Dermis blood vessel endothelial cell (primary cell): ENCODE results near the gene UBE4A. TPM values are rescaled to one million over a fixed set of nuclear protein-coding genes. Genes with fewer than 3 reads are reported as not detected.

Source experiments
- DNase-seq: peaks from one replicate; pipeline ENCODE4 v3.0.0; 2010
- total RNA-seq: library from RNA; depleted of rRNA; stranded (reverse); fragments of >200 nt; gene quantifications from 2 replicates; pipeline ENCODE4 v1.2.3, GENCODE V29; 2014

UBE4A gene, protein sequence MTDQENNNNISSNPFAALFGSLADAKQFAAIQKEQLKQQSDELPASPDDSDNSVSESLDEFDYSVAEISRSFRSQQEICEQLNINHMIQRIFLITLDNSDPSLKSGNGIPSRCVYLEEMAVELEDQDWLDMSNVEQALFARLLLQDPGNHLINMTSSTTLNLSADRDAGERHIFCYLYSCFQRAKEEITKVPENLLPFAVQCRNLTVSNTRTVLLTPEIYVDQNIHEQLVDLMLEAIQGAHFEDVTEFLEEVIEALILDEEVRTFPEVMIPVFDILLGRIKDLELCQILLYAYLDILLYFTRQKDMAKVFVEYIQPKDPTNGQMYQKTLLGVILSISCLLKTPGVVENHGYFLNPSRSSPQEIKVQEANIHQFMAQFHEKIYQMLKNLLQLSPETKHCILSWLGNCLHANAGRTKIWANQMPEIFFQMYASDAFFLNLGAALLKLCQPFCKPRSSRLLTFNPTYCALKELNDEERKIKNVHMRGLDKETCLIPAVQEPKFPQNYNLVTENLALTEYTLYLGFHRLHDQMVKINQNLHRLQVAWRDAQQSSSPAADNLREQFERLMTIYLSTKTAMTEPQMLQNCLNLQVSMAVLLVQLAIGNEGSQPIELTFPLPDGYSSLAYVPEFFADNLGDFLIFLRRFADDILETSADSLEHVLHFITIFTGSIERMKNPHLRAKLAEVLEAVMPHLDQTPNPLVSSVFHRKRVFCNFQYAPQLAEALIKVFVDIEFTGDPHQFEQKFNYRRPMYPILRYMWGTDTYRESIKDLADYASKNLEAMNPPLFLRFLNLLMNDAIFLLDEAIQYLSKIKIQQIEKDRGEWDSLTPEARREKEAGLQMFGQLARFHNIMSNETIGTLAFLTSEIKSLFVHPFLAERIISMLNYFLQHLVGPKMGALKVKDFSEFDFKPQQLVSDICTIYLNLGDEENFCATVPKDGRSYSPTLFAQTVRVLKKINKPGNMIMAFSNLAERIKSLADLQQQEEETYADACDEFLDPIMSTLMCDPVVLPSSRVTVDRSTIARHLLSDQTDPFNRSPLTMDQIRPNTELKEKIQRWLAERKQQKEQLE
- total RNA-seq, result 32.5 and 43.3 TPM in 2 replicates

DNA sequence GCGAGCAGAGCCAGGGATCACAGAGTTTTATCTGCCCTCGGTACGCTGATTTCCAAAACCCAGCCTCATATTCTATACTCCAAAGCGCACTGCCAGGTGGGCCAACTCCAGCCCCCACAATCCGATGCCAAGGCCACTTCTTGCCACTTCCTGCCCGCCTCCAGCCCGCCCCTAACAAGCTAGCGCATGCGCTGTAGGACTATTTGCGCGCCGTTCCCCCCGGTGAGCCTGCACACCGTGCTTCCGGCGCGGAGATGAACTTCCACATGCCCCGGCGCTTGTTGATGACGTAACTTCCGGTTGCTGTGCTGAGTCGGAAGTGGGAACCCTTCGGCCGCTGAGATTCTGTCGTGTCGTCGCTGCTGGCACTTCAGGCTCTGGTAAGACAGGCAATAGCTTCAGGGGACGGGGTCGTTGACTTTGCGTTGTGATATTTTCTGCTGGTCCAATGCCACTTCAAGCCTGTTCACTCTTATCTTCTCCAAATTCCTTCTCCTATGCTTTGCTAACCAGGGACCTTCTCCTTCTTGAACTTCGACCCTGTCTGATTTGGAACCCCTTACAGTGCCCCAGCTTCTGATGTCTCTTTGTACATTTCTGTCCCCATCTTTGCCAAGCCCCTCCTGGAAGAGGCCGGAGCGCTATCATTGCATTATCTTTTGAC is at the start of gene UBE4A:
Gene UBE4A, plus strand, starts transcription at position 306 of the 664 bp plus-strand sequence. CDS start 5,481 bp downstream, outside the sequence.
- DNase-seq, result peak; percentile 96

DNA sequence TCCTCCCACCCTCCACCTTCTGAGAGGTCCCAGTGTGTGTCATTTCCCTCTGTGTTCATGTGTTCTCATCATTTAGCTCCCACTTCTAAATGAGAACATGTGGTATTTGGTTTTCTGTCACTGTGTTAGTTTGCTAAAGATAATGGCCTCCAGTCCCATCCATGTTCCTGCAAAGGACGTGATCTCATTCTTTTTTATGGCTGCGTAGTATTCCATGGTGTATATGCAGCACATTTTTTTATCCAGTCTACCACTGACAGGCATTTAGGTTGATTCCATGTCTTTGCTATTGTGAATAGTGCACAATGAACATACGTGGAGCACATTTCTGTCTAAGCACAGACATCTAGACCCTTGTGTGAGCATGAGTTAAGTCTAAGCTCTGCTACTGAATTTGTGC is 49.1 kb upstream of the UBE4A start:
- DNase-seq, result no peak

DNA sequence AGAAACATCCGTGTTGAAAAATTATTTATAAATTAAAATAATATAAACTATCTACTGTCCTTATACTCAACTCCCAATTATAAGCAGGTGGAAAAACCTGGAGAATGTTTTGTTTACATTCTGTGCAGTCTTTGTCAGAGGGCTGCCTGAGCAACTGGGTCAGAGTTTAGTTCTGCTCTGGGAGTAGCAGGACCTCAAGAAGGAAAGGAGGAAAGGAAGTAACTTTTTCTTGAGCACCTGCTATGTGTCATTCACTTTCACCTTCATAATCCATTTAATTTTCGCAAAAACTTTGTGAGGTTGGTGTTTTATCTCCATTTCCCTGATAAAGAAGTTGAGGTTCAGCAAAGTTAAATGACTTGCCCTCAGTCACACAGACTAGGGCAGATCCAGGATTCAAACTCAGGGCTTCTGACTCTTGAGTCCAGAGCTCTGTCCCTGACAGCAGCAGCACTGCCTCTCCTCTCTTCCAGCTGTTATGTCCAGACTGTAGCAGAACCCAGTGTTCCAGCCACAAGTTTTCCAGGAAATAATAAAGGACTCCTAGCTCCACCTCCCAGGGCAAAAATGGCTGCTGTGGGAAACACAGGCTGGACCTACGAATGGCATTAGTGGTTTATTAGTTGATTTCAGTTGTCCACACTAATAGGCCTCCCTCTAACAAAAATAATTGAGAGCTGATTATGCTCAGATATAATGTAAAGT is 48.5 kb upstream of the UBE4A start:
- peak; percentile 15 for DNase-seq

DNA sequence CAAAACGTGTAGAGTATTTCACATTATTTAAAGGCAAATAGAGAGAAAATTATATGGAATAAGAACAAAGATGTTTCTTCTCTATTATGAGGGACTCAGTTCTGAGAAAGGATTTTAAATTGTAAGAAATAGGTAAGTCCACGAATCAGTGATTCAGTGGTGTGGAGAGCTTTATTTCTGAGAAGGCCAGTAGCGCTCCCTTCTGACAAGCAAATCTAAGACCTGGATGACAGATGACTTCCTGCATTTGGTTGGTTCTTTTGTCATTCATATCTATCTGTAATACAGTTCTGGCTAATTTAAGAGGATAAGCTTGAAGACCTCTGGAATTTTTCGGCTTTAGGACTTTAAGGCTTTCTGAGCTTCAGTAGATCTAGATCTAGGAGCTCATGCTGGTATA is 47.9 kb upstream of the UBE4A start:
- no peak for DNase-seq

DNA sequence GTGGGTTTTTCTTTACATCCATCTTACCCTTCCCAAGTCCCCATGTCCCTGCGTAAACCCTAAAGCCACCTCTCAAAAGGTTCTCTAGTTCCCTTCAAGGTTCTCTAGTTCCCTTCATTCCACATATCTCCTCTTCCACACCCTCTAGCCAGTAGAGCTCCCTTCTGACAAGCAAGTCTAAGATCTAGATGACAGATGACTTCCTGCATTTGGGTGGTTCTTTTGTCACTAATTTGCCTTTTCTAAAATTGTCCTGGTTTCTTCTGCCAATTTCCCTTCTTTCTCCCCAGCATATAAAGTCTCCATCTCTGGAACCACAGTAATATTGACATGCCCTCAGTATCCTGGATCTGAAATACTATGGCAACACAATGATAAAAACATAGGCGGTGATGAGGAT is 47.1 kb upstream of the UBE4A start:
- DNase-seq, result no peak

DNA sequence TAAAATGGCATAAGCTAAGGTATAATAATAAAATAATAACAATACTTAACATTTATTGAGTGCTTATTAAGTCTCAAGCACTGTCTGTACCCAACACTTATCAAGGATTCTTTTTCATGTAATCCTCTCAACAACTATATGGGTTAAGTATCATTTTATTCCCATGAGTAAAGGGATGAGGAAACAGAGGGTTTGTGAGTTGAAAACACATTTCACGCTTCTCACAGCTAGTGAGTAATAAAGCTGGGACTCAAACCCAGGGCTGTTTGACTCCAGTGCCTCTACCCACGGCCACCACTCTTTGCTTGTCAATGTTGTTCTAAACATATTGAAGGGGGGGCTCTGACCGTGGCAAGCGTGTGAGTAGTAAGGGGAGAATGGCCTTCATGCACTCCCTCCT is 46.2 kb upstream of the UBE4A start:
- no peak for DNase-seq

DNA sequence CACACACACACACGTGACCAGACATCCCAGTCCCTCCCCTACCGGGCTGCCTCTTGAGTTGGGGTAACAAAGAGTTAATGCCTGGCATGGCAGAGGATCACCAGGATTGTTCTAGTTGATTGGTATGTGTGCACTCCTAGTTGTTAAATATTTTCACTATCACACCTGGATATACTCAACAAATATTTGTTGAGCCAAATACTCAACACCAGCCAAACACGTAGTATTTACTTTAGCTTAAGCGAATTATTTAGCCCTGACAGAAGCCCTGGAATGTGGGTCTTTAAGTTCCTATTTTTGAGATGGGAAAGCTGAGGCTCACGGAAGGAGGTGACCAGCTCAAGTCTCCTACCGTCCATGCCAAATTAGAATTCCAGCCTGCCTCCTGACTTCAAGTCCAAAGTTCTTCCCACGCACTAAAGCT is 44.4 kb upstream of the UBE4A start:
- DNase-seq, result no peak

DNA sequence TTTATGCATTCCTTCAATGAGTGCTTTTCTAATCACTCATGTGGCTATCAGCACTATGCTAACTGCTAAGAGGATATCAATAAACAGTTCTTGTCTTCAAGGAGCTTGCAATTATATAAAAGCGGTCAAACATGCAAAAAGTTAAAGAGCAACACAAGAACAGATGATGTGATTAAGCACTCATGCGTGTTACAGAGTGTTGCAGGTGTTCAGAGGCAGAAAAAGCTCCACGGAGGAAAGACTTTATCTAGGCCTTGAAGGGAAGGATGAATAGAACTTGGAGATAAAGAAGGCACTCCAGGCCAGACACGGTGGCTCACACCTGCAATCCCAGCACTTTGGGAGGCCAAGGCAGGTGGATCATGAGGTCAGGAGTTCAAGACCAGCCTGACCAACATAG is 41.3 kb upstream of the UBE4A start:
- DNase-seq, result no peak

DNA sequence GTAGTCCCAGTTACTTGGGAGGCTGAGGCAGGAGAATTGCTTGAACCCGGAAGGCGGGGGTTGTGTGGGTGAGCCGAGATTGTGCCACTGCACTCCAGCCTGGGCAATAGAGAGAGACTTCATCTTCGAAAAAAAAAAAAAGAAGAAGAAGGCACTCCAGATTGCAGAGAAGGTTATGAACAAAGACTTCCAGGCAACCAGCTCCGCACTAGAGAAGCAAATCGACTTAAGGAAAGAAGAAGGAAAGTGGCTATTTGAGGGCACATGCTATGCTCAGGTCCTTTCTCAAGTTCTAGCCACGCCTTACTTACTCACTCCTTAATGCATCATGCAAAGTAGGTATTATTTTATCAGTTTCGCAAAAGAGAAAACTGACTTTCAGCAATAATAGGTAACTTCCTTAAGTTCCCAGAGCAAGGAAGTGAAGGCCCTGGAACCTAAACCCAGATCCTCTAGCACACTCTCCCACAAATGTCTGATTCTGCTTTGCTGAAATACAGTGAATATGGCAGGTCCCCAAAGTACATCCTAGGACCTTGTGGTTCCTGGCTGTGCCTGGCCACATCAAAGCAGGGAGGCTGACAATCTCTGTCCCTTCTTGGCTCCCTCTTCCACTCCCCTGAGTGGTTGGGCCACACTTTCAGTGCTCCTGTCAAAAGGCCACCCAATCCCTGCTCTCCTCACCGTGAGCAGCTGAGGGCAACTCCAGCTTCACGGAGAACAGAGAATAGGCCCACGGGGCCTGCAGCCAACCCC is 40.6 kb upstream of the UBE4A start:
- DNase-seq, result no peak

DNA sequence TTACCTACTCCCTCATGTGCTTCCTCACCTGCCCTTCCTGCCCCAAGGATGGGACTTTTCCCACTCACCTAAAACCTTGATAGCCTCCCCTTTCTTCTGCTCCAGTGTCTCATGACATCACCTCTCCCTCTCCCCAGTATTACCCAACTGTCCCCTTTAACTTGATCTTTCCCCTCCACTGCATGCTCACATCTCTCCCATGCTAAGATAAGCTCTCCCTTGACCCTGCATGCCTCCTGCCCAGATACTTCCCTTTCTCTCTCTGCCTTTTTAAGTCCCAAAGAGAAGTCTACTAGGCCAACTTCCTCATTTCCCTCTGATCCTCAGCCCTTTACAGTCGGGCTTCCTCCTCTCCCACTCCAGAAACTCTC is 40.1 kb upstream of the UBE4A start:
- DNase-seq, result no peak

DNA sequence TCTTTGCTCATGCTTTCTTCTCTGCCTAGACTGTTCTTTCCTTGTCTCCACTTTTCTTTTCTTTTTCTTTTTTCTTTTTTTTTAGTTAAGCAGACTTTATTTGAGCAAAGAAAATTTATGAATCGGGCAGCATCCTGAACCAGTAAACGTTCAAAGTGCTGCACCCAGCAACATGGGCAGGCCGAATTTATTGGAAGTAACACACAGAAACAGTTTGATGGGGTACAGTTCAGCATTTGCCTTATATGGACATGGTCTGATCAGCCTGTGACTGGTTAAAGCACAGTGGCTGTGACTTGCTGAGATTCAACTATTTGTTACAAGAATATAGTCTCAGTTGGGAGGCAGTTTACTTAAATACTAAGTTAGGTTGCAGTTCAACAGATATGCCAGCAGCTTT is 38.9 kb upstream of the UBE4A start:
- DNase-seq, result no peak

DNA sequence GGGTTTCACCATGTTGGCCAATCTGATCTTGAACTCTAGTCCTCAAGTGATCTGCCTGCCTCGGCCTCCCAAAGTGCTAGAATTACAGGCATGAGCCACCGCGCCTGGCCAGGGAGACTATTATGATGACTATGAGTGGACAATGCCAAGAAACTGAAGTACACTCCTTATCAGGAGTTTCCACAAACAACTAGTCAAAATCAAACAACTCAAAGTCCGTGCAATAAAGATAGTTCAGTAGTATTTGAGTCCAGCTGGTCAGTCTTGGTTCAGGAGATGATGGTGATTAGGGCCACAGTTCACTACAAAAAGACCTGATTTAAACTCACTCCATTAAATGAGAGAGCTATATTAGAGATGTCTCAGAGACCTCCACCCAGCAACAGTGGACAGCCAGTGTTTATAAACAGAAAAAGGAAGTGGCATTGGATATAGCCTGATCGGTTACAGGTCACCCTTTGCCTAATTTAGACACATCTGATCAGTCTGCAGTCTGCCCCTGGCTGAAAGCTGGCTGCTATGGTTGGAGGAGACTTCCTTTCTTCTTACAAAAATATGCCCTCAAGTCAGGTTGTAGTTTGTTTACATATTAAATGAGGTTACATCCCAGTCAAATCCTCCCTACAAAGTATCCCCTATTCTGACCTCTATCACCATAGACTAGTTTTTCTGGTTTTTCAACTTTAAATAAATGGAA is 37.9 kb upstream of the UBE4A start:
- no peak for DNase-seq

DNA sequence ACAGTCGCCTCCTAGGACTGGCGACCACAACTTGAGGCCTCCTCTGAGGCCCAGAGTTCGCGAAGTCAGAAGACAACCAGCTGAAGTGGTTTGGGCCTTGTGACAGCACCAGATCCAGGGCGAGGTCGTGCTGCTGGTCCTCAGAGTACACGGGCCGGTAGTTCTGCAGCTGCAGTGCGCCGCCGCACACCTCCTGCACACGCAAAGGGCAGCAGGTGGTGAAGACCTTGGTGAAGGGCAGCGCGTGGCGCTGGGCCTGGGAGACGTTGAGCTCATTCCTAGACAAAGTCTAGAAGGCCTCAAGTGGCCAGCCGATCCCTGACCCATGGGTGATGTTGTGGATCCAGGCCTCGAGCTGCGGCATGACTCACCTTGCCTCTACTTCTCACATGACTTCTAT is 36.7 kb upstream of the UBE4A start:
- no peak for DNase-seq

DNA sequence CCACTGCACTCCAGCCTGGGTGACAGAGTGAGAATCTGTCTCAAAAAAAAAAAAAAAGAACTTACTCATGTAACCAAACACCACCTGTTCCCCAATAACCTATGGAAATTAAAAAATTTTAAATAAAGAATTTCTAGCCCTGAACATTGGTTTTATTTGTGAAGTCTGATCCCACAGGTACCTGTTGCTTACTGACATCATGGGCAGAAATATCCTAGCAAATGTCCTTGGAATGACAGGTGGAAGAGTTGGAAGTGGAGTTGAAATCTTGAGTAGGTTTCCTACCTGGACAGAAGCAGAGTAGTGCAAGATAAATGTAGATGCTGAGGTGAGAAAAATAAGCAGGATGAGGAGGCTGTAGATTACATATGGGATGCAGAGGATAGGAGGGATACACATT is 34.1 kb upstream of the UBE4A start:
- DNase-seq, result no peak

DNA sequence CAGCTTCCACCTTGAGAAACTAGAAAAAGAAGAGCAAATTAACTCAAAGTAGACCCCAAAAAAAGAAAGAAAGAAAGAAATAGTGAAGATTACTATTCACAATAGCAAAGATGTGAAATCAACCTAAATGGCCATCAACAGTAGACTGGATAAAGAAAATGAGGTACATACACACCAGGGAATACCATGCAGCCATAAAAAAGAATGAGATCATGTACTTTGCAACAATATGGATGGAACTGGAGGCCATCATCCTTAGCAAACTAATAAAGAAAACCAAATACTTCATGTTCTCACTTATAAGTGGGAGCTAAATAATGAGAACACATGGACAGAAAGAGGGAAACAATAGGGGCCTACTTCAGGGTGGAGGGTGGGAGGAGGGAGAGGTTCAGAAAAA is 30.7 kb upstream of the UBE4A start:
- no peak for DNase-seq

DNA sequence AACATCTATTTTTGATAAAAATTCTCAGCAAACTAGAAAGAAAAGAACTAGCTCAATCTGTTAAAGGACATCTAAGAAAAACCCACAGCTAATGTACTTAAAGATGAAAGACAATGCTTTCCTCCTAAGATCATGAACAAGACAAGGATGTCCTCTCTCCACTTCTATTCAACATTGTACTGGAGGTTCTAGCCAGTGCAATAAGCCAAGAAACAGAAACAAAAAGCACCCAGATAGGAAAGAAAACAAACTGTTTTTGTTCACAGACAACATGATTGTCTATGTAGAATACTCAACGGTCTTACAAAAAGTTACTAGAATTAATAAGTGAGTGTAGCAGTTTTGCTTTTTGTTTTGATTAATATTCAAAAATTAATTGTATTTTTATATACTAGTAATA is 24.7 kb upstream of the UBE4A start:
- DNase-seq, result no peak

DNA sequence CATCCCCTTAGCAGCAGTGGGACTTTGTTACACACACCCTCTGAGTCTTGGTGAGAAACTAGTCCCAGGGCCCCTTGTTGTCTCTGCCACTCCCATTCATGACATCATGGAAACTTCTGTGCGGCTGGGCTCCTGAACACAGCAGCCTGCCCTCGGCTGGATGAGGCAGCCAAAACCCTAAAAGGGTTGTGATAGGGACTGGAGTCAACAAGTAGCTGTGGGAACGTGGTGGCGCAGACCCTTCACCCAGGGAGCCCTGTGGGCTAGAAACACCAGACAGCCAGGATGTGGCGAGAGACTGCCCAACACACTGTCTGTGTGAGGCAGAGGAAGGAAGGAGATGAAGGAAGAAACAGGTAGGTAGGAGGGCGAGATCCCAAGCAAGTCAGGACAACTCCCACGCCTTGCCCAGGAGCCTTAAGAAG is 20.8 kb upstream of the UBE4A start:
- DNase-seq, result peak; percentile 9

DNA sequence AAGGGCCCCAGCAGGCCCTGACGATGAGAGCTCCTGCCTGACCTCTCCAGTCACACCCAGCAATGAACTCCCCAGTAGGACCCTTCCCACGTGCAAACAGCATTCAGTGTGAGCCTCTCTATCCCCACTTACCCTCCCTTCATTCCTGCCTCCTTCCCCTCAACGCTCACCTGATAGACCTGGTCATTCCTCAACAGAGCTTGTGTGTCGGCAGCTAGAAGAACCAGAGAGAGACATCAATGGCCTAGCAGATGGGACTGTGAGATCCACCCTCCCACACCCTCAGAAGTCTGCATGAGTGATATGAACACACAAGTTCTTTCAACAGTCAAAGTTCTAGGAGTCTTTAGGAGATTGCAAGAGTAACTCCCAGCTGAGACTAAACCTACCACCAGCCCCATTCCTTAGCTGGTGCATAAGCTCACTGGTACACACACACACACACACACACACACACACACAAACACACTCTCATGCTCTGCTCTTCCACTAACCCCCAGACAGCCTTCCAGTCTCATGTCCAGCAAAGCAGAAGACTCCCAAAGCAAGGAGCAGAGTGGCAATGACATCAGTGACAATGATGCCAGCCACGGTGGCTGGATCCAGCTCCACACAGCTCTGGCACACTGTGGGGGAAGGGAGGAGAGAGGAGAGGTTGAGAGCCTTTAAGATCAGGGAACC is 20.0 kb upstream of the UBE4A start:
- DNase-seq, result no peak

DNA sequence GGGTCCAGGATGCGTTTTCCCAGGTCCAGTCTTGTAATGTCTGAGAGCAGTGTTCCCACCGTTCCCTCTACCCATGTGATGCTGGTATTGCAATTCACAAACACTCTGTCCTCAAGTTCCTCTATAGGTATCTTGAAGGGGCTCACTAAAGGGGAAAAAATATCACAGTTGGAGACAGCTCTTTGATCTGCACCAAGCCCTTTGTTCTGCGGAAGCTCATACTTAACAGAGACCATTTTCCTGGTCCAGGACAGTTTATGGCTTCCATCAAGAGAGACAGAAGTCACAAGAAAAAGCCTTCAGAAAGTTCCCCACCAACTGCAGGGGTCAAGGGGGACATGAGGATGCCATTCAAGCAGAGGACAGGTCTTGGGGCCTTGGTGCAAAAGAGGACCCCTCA is 19.0 kb upstream of the UBE4A start:
- DNase-seq, result no peak

DNA sequence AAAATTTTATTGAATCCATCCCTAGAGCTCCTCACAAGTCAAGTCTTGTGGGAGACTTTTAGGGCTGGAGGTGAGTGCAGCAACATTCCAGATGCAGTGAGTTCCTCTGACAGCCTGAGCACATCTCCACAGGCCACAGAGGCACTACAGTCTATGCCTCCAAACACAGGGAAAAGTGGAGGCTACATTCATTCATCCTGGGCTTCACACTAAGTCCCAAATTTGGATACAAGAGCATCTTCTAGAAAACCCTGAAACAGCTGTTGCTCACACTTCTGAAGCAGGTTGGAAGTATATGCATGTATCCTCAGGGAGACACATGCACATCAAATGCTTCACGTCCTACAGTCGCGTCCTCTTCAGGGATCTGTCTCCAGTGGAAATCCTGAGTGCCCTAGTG is 18.1 kb upstream of the UBE4A start:
- no peak for DNase-seq
